IPS-20b (cell line): Measurements from ENCODE around the gene SMARCAL1.

ENCODE experiments used
- H3K27ac ChIP-seq: one replicate; pipeline ENCODE4 v1.5.1; 2013; ENCODE audit warnings: low read length
- H3K27me3 ChIP-seq: 2 replicates; pipeline ENCODE4 v1.6.1; 2013; ENCODE audit warnings: mild to moderate bottlenecking, low read length, inconsistent platforms; ENCODE audit not compliant: insufficient read depth
- H3K36me3 ChIP-seq: 2 replicates; pipeline ENCODE4 v1.6.1; 2013; ENCODE audit warnings: low read depth, mild to moderate bottlenecking, inconsistent platforms, low read length, moderate library complexity; ENCODE audit not compliant: insufficient read depth
- H3K4me1 ChIP-seq: 2 replicates; pipeline ENCODE4 v1.6.1; 2013; ENCODE audit warnings: mild to moderate bottlenecking, control low read depth, inconsistent platforms, low read length, moderate library complexity; ENCODE audit not compliant: insufficient read depth
- H3K4me3 ChIP-seq: 2 replicates; pipeline ENCODE4 v1.5.1; 2013; ENCODE audit warnings: mild to moderate bottlenecking, low read length, inconsistent platforms
- H3K9ac ChIP-seq: 2 replicates; pipeline ENCODE4 v1.6.1; 2013; ENCODE audit warnings: low read depth, mild to moderate bottlenecking, inconsistent platforms, low read length, moderate library complexity
- H3K9me3 ChIP-seq: 2 replicates; pipeline ENCODE4 v1.6.1; 2013; ENCODE audit warnings: mild to moderate bottlenecking, low read depth, low read length, inconsistent platforms; ENCODE audit not compliant: insufficient read depth

The SMARCAL1 gene

DNA sequence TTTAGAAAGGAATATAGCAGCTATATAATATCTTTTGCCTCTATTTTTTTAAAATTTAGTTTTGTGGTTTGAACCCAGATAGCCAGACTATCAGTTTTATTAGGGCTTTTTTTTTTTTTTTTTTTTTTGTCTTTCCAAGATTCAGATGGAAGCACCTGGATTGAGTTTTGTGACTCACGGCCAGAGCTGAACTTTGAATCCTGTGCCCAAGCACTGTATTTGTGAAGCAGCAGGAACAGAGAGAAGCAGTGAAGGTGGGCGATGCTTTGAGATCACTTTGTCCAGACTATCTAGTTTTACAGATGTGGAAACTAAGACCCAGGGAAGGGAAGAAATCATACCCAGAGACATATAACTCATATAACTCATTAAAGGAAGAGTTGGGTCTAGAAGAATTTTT, 120.3 kb downstream of the SMARCAL1 start:
- H3K27me3 ChIP-seq: no peaks in the 10 kb centered on the region
- no peak overlapping the region for H3K9ac ChIP-seq
- no peaks in the 10 kb centered on the region for H3K36me3 ChIP-seq
- H3K9me3 ChIP-seq: no peaks in the 10 kb centered on the region
- no peaks in the 10 kb centered on the region for H3K4me1 ChIP-seq
- H3K4me3 ChIP-seq: no peak overlapping the region
- H3K27ac ChIP-seq: no peak overlapping the region
